ENCODE measurements around the gene ETS1.

The ETS1 gene

DNA sequence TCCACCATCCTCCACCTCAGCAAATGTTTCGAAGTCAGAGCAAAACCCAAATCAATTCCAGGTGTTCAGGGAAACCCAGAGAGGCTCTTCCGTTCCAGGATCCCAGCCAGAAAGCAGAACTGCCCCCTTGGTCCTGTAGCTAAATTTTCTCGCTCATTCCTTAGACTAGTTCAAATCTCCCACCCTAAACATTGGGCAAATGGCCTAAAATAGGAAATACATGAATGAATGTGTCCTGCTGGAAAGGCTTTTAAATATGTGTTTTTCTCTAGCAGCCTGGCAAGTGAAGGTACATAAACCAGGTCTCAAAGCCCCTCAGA, 89.6 kb downstream of the ETS1 start:
- no peak for DNase-seq

DNA sequence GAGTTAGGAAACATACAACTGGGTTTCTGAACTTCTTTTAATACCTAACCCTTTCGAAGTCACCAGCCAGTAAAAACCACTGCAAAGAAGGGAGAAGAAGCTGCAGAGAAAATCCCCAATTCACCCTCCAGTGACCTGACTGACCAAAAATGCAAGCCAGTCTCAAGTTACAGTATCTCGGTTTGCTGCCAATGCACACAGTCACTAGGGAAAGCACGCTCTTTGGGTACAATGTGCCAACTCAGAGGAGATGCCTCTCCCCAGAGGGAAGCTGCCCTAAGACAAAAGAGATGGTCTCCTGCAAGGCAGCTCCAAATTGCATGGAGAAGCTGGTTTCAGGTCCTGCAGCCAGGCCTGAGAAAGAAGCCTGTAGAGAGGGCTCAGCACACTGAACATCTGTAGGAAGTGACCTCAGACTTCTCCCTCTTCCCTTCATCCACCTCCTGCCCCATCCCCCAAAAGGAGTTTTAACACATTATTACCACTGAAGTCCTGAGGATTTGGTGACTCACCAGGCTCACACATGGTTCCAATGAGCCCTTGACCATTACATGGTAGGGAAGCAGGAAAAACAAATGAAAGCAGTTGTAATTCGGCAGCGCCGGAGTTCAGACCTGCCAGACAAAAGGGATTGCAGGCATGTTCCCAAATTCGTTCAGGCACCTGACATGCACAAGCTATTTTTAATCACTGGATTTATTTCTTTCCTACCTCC, 90.1 kb downstream of the ETS1 start:
- no peak for DNase-seq

DNA sequence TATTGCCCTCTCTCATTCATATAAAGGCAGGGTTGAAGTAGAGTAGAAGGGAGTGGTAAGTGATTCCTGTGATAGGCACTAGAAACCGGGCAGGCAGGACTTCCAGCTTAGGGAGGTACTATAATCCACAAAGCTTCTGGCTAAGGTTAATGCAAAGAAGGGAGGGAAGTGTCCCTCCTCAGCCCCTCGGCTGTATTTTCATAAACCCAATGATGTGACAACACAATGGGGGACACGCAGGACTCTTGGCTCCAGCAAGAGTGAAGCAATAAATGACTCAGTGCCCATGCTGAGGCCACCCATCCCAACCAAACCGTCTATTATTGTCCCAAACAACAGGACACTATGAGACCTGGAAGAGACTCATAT, 90.7 kb downstream of the ETS1 start:
- no peak for DNase-seq

DNA sequence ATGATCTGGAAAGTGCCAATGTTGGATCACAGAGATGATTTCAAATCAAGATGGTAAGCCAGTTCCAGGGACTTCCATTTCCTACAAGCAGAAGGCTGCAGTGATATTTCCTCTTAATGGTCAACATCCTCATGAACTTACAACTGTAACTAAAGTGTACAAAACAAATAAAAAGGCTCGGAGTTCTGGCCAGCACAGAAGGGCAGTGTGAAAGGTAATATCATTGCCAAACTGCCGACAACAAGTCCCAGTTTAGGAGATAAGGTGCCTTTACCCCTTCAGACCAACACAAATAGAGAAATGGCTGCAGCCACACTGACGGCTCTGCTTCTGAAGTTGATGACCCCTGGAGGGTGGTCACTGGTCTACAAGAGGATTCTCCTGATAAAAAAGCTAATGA, 91.1 kb downstream of the ETS1 start:
- no peak for DNase-seq

DNA sequence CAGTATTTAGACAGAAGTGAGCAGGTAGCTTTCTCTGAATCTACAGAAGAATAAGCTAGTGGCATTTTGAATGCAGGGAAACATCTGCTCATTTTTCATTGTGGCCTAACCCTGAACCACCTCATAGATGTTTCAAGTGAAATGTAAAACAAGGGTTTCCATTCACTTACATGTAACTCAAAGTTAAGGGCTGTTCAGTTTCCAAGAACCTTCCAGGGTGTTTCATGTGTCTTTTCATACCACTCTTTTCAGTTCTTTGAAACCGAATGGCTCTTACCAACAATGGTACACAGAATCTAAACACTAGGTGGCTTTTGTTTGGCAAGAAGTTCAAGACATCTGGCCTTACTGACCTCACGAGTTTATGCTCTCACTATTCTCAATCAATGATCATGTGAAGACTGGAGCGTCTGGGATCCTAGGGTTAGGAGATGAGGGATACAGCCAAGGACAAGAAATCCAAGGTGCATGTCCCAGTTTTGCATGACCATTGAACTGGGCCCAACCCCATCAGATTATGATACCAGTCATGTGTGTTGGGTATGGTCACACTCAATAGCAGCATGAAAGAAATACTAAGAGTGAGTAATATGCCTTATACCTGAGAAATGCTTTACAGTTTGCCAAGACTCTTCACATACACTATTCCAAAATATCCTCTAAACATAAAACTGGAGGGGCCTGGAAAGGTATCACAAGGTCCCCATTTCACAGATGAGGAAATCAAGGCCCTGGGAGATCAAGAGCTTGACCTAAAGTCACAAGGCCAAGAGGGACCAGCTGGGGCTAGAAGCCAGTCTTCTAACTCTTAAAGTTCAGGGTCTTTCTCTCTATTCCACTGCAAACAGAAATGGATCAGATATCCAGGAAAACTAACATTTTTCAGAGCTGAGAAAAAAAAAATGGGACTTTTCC, 92.7 kb downstream of the ETS1 start:
- no peak for DNase-seq

DNA sequence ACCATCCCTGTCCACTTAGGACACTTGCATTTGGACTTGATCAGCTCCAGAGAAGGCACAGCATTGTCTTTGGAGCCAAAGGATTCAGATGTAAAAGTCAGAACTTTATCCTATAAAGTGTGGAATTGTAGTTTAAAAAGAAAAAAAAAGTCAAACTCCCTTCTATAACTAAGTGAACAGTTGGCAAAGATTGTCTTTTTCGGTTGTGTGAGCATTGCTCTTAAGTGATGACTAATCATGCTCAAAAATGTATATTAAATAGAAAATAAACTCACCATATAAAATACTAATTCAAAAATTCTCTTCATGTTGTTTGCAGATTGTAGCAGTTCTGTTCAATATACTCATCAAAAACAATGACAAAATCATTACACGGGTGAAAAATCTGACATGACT, 93.8 kb downstream of the ETS1 start:
- no peak for DNase-seq

DNA sequence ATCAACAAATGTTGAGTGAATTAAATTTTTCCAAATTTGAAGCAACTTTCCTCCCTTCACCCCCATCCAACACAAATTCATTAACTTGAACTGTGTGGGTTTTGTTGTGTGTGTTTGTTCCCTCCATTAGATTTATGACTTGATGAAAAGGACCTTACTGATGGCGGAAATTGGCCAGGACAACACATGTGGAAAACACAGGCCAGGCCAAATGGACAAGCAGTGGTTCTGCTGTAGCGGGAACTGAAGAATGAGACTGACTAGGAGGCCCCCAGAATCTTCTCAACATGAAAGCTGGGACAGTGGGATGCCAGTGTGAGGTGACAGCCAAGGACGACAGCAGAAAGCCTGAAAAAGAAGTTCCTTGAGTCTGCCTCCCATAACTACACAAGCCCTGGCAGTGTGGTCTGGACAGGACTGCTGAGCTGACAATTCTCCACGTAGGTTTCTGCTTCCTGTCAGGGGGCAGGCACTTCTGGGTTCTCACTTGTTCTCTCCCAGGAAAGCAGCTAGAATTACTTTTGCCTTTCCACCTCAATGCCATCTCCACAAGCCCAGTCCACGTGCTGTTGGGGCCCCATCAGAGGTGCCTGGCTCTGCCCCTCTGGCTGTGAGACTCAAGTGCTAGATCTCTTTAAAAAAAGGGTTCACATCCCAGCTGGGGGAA, 94.3 kb downstream of the ETS1 start:
- DNase-seq, result peak; percentile 53

DNA sequence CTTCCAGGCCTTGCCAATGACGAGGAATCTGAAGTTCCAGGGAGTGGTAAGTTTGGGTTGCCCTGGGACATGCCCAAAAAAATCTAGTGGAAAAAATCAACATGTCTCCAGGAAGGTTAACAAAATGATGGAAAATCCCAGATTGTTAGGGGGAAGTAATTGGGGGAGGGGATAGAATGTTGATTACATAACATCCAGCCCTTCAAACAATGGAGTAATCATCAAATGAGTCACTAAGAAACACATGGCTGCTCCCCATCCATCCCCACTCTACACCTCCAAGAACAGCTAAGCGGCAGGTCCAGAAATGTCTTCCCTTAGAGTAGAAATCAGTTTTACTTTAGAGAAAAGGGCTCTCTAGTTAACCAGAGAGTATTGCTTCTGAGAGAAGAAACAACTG, 94.9 kb downstream of the ETS1 start:
- no peak for DNase-seq

DNA sequence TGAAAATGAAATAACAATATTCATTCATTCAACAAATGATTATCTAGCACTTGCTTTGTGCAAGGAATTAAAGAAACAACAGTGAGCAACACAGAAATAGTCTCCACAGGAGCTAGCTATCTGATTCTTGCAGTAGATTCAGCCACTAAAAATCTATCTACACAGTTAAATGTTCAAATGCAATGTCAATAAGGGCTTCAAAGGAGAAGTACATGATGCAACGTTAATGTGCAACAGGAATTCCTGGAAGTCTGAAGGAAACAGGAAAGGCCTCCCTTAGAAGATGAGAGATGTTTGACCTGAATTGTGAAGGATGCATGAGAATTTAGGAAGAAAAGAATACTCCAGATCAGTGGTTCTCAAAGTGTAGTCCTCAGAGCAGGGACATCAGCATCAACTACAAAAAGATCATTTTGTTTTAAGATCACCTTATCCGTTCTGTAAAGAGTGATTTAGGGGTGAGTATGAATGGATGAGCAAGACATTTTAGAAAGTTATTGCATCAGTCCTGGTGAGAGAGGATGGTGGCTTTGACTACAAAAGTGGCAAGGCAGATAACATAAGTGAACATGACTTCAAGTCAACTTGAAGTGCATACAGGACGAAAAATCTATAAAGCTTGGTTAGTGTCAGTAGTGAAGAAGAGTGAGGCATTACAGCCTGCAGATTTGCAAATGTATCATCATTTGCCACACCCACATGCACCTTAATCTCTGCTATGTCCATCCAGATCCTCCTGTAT, 96.0 kb downstream of the ETS1 start:
- no peak for DNase-seq

DNA sequence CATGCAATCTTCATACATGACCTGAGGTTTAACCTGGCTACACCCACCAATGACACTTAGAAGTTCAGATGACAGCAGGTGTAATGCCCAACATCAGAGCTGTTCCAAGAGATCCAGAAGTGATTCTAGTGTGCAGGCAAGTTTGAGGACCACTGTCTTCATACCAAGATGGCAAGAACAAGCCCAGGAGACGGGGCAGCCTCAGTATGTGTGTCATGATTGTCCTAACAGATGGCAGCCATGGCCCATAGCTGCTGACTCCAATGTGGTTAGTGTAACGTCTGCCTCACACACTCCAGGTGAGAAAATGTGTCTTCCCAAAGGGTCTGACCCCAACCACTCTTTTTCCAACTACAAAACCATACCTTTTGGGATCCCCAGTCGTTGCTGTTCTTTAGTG, 97.3 kb downstream of the ETS1 start:
- DNase-seq, result no peak

DNA sequence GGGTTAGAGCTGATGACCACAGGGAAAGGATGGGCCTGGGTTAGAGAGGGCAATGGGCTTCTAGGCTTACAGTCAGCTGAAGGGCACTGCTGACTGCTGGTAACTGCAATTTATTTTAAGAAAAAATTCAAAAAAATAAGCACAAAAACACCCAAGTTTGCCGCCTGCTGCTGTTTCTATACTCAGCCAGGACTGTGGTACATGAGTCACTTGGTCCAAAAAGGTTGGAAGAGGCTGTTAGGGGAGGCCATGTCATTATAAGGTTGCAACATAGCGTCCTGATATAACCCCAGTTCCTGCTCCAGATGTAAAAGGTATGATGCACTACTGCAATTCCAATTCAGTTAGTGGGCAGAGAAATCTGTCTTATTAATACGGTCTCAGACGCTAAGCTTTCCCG, 98.9 kb downstream of the ETS1 start:
- no peak for DNase-seq

DNA sequence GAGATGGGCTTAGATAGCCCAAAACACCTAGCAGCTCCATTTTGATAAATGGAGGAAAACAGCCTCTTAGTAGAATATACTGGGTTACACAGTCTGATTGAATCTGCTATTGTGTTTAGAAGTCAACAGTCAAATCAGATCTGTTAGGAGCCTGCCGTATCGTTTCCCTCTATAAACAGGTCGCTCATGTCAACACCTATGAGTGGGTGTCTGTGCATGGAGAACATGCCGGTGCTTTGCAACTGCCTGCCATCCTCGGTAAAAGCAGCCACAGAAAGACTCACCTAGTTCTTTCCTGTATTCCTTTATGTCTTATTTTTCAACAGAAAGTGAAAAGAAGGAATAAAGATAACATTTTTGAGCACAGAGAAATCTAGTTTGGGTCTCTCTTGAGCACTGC, 99.4 kb downstream of the ETS1 start:
- no peak for DNase-seq

DNA sequence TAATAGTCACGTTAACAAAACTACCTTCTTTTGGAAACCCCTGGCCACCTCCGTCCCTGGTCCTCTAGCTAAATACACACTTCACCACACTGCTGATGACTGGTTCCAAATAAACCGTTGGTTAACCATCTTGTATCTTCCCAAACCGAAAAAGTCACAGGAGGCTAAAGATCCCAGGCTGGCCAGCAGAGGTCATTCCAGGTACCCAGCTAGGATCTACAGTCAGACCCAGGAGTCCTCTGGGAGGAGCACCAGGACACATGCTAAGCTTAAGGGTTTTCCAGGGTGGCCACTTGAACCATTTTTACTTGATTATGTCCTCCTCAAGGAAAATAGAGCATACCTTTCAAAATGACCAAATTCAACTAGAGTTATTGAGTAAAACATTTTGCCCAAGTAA, 103.2 kb downstream of the ETS1 start:
- no peak for DNase-seq

DNA sequence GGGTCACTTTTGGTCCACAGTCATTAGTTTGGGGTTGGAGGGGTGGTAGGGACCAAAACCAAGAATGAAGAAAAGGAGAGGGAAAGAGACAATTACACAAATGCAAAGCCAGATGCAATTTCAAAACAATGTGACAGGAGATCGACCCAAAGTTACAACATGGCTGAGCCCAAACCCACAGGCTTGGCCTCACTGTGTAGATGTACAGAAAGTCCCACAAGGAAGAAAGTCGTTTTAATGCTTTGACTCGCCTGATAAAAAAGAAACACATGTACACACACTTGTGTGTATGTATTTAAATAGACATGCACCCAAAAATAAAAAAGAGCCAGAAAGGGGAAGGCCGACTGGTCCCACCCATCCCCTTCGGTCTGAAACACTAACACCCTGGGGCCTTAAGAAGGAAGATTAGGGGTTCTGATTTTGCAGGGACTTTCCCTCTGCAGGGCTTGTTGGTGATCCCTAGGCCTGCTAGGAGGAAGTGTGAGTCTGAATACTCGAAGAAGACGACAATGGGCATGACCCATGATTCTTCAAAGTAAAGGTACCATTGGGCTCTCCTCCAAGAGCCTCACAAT, 104.1 kb downstream of the ETS1 start:
- DNase-seq, result peak; percentile 79

DNA sequence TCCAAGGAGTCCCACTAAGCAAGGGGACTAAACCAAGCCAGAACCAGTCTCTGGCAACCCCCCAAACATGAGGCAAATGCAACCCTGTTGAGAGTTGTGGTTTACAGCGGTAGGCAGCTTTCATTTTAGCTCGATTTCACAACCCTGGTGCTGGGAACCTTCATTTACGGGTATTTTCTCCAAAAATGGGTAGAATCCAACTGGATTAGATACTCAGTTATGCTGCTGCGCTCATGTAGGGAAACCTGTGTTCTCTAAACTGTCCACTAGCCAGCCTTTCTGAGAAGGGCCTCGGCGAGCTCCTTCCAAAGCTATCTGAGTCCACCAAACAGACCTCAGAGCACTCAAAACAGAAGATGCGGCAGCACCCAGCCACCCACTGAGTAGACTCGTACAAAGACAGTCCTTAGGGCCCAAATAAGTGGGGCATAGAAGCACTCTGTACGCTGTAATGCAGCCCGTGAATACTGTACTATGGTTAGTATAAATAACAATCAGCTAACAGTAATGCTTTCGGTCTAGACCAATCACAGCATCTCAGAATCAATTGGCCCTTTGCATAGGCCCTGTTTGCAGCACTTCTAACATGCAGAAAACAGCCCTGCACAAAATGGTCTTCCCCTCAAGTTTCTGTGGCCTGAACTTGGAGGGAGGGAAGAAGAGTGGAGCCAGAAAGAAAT, 104.7 kb downstream of the ETS1 start:
- peak; percentile 68 for DNase-seq

DNA sequence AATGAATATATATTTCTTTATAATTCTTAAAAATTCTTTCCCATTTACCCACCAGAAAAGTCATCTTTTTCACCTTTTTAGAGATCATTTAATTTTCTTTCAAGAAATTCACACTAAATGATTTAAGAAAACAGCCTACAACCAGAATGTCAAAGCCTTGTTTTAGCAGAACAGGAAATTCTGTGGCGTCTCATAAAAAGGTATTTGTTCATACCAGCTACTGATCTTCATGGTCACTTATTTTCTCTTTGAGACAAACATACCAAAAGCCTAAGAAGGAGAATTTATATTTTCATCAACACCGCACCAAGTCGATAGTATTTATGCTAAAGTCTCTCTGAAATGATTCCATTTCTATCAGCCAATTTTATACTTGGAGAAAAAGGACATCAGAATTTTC, 105.3 kb downstream of the ETS1 start:
- no peak for DNase-seq

DNA sequence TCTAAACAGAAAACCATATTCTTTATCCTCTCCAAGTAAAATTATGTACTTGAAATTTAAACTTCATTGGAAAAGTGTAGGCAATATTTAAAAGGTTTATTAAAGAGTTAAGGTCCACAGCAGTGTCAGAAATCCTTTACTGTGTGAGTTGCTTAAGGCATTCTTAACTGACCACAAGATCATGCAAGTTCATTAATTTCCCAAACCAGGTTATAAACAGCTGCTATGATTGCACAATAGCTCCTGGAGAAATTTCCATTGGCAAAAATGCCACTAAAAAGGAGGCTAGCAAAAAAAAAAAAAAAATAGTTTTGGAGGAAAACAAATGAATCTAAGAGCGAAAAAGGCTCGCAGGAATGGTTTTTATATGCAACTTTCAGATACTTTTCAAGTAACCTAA, 106.2 kb downstream of the ETS1 start:
- no peak for DNase-seq

DNA sequence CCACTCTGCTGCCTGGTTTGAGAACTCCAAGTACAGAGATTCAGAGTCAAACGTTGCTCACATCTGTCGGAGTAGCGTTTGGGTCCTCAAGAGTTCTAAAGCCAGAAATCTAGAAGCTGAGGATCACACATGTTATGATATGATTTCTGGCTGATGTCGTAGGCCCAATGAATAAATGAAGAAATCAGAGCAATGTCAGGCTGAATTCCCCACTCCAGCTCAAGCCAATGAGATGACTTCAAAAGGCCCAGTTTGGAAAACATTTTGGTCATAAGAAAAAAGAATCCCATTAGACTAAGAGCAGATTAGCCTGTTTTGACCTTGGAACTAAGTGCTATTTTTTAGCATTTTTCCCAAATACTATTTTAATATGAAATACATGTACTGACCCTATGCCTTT, 106.7 kb downstream of the ETS1 start:
- no peak for DNase-seq

DNA sequence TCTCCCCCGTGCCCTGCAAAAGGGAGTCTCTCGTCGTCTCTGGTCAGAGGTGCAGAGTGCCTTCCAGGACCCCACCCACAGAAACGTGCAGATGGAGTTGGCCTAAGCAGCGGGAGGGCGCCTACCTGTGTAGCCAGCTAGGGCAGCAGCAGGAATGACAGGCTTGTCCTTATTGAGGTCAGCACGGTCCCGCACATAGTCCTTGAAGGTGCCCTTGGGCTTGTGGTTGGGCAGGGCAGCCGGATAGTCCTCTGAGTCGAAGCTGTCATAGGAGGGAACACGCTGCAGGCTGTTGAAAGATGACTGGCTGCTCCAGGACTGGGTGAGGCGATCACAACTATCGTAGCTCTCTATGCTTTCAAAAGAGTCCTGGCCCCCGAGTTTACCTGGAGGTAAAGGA, 107.3 kb downstream of the ETS1 start:
- no peak for DNase-seq

DNA sequence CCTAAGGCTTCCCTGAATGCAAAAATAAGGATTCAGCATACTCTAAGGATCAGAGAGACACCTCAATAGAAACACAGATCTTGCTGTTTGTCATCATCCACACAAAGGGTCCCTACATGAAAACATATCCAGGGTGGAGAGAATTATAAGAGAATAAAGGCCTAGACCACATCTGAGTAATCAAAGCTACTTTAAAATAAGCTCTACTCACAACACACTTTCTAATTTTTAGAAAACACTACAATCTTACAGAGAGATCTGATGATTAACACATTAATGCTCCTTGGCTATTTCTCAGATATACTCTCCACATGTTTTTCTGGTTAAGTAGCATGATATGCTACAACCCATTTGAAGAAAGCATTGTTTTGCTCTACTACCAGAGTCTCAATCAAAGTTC, 108.2 kb downstream of the ETS1 start:
- DNase-seq, result no peak

DNA sequence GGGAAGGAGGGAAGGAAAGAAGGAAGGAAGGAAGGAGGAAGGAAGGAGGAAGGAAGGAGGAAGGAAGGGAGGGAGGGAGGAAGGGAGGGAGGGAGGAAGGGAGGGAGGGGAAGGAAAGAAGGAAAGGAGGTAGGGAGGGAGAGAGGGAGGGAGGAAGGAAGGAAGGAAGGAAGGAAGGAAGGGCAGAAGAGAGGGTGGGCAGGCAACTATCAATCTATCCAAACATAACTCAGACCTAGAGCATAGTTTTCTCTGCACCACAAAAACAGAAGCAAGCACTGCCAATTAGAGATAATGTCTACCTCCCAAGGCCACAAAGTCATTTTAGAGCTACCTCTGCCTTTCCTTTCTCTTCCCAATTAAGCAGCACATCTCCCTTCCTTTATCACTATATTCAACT, 109.1 kb downstream of the ETS1 start:
- no peak for DNase-seq

DNA sequence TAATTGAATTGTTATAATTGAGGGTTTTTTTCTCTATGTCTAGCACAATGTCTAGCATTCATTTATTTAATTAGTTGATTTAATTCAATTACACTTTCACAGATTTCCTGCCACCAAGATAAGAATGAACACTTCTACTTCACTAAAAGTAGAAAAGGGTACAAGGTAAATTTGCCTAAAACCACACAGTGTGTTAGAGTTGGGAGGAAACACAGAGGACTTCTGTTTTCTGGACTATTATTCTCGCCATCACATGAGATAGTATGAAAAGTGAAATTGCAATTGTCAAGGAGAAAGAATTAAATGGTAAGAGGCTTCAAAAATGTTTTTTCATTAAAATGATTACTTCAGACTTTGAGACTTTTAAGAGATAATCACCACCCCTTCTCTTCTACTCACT, 109.5 kb downstream of the ETS1 start:
- DNase-seq, result no peak

DNA sequence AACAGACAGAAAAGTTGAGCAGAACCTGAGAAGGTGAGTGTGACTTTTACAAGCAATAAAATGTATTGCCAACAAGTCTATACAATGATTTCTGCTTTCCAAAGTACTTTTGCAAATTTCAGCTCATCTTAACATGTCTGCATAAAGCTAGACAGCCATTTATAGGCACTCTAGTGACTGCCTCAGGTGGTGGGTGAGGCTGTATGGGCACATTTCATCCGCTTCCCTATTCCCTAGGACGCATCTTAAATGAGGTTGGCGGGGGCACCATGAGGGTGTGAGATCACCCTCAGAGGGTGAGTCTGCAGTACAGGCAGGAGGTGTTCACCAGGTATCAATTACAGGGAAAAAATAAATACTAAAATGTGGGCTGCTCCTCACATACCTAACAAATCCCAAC, 110.1 kb downstream of the ETS1 start:
- DNase-seq, result no peak
